Activated CD4-positive, CD25-positive, alpha-beta regulatory T cell treated with anti-CD3 and anti-CD28 coated beads, Interleukin-2, amount 50 U/mL, for 24 hours (primary cell): ENCODE measurements around the gene ADCY10.
"Not testable (repeated sequence)": the region's sequence is repeated elsewhere in the genome, so short reads cannot be mapped to it uniquely, and the experiment has no call there.

Experiments used
- ATAC-seq, 2 donors: fragments of 150-1000 bp; cut with Tn5 transposase; one replicate each; pipeline ENCODE4 v1.10.0; 2021; ENCODE audit warnings: mild to moderate bottlenecking in 1 of 2, moderate library complexity in 1 of 2

The ADCY10 gene

DNA sequence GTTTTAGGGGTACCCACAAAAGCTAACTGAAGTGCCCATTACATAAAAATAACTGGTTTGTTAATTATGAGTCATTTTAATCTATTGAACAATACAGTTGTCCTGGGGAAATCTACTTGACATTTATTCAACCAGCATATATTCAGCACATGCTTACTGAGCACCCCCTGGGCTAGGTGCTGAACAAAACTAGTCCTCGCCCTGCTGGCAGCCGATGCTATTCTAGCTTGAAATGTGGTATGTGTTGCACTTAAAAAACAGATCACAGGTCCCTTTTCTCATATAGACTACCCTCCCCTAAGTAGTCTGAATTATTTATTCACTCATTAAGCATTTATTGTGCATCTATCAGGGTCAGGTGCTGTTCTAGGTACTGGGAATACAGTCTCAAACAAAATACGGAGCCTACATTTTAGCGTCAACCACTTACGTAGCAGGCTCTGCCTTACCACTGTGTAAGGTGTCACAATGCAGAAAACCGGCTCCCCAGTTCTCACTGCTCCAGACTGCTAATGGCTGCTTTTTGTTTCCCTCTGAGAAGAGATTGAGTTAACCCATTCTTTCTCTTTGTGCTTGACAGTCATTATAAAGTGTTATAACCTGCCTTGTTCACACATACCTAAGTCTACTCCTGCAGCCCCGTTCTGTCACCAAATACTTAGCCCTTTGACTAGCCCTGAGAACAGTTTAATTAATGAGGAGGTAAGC lies 57.1 kb downstream of the ADCY10 start:
- ATAC-seq: no peak

DNA sequence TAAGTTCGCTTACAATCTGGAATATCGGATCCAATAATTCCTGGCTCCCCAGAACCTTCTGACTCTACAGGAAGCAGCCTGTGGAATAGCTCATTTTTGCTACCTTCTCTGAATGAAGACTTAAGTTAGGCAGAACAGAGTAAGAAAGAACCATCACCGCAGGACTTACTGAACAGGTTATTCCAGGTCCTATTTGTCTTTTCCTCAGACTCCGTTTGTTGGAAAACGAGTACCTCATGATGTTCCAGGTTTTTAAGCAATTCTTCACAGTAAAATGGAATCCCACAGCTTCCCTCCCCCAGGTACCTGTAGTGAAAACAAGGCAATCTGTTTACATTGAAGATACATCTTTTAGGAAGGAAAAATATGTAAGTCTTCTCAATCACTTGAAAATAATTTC lies 59.8 kb downstream of the ADCY10 start:
- no peak for ATAC-seq

DNA sequence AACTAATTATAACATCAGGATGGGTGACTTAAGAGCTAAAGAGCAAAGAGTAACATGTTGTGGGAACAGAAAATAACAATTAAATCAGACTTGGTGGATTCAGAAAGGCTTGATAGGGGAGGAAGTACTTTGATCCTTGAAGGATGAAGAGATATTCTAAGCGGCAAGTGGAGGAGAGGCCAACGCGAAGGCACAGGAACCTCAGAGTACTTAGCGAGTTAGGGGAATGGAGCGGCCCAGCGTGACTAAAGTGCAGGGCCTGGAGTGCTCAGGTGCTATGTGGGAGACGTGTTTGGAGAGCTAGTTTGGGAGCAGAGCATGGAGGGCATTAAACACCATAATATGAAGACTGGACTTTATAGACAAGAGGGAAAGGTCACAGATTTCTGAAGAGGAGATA lies 64.3 kb downstream of the ADCY10 start:
- no peak for ATAC-seq

GRCh38 chr1:167842872-167843271 lies 71.1 kb downstream of the ADCY10 start:
- no peak for ATAC-seq

DNA sequence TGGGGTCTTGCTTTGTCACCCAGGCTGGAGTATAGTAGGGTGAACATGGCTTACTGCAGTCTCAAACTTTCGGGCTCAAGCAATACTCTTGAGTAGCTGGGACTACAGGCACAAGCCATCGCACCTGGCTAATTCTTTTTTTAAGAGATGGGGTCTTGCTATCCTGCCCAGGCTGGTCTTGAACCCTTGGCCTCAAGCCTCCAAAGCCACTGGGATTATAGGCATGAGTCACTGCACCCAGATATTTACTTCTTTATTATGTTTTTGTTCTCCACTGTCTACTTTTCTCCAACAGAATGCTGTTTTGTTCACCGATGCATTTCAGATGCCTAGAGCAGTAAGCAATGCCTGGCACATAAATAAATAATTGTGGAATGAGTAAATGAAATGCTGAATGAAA lies 72.4 kb downstream of the ADCY10 start:
- ATAC-seq: no peak

DNA sequence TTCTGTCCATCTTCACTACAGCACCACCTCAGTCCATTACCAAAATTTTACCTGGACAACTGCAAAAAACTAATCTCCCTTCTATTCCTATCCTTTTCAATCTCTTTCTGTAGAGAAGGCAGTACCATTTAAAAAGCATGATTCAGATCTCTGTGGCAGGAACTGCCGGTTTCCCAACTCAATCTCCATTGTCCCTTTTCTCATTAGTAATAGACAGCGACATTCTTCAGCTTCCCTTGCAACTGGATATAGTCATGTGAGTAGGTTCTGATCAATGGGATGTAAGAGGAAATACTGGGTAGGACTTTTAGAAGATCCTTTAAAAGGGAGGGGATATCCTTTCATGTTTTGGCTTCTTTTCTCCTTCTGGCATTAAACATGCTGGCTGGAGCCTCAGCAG lies 74.9 kb downstream of the ADCY10 start:
- no peak for ATAC-seq

- no peak for ATAC-seq
Observed at GRCh38 chr1:167837326-167837725, 76.6 kb downstream of the ADCY10 start.

DNA sequence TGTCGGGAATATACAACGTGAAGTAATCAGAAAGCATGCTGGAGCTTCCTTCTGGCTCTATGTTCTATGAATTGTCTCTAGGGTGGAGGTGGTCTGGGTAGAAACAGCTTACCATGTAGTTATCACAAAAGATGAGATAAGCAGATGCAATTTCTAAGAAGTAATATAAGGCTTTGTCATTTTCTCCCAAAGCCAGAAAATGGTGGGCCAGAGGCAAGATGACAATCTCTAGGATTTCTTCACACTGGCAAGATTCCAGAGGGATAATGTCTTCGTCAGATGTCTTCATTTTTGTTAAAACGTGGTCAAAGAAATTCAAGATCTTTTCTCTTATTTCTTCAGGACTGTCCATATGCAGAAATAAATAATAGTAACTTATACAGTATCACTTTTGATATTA lies 77.7 kb downstream of the ADCY10 start:
- no peak for ATAC-seq

GRCh38 chr1:167833904-167834303 lies 80.0 kb downstream of the ADCY10 start:
- ATAC-seq: no peak

DNA sequence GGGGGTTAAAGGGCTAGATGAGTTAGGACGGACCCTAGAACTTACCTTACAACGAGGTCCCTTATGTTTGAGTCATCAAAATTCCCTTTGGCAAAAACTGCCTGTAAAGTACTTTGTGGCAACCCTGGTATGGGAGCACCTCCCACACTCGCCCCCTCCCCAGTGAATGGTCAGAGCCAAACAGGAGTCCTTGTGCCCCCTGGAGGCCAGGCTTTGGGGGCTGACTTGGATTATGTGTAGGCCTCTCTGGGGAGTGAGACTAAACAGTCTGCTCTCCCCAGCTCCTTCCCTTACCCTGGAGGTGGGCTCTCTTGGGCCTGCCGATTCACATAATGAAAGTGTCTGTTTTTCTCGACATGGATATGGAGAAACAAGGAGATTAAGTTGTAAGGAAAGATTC lies 81.2 kb downstream of the ADCY10 start:
- ATAC-seq: no peak

DNA sequence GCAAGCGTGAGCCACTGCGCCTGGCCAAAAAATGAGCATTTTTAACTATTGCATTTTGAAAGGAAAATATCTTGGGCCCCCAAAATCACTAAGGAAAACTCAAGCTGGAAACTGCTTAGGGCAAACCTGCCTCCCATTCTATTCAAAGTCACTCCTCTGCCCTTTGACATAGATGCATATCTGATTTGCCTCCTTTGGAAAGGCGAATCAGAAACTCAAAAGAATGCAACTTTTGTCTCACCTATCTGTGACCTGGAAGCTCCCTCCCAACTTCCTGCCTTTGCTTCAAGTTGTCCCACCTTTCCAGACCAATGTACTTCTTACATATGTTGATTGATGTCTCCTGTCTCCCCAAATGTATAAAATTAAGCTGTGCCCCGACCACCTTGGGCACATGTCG lies 83.3 kb downstream of the ADCY10 start:
- not testable (repeated sequence) for ATAC-seq

DNA sequence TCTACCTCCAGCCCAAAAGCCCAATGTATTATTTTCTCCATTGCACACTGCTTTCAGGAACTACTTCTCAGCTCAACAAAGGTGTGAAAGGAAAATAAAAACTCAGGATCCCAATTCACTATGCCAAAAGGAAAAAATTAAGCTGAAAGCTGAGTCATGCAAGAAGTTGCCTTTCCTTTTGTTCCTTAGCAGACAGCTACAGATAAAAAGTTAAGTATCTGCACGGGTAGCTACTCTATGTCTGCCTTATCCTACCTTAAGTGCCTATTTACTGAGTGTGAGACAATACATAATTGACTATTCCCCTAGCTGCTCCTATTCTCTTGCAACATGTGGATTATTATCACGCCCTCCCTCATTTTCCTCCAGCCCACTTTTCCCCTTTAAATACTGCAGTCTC lies 84.1 kb downstream of the ADCY10 start:
- no peak for ATAC-seq

GRCh38 chr1:167826127-167826526 lies 87.8 kb downstream of the ADCY10 start:
- no peak for ATAC-seq

GRCh38 chr1:167825419-167826079 lies 88.4 kb downstream of the ADCY10 start:
- no peak for ATAC-seq

DNA sequence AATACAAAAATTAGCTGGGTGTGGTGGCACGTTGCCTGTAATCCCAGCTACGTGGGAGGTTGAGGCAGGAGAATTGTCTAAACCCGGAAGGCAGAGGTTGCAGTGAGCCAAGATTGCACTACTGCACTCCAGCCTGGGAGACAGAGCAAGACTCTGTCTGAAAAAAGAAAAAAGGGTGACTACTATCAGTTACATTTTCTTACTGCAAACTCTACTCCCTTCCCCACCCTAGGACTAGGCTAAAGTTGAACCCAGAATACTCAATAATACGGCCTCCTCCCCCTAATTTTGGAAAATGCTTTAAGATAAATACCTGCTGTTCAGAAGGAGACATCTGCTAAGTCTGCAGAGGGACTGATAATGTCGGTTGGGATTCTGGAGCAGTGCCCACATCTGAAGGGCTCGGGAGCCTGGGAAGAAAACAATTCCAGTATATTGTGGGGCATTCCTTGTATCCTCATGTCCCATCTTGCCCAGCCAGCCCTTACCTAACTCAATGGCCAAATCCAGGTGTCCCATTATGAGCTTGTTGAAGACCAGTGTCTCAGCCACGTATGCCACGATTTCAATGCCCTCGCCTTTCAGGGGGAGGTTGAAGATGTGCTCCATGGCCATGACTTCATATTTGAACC lies 89.7 kb downstream of the ADCY10 start:
- no peak for ATAC-seq

GRCh38 chr1:167821969-167822685 lies 91.8 kb downstream of the ADCY10 start:
- no peak for ATAC-seq

DNA sequence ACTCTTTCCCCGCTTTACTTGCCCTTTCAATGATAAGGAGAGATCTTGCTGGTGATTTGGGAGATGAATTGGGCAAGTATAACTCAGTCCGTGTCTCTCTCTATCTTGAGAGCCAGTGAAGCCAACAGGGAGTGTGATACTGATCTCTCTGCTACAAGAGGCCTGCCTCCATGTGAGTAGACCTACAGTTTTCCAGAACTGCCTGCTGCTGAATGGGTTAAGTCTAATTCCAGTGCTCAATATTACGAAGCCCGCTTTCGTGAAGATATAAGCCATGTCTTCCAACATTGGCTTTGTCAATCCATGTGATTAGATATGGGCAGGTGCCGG lies 92.6 kb downstream of the ADCY10 start:
- ATAC-seq: no peak

DNA sequence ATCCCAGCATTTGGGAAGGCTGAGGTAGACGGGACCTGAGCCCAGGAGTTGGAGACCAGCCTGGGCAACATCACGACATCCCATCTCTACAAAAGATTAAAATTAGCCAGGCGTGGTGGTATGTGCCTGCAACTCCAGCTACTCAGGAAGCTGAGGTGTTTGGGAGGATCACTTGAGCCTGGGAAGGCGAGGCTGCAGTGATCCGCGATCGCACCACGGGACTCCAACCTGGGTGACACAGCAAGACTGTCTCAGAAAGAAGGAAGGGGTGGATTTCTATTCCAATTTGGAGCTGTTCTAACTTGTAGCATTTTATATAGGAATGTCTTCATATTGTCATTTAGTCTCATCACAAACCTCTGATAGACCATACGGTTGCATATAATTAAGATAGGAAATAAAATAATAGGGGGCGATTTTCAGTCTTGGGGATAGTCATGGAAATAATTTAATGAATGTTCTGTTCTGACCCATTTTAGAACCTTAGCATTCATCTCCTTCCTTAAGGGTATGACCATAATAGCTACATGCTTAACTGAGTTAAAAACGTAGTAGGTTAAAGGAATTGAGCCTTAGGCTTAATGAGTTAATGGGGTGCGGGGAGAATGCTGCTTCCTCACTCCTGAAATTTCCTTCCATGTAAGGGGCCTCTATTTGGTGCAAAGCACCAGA lies 93.1 kb downstream of the ADCY10 start:
- no peak for ATAC-seq

GRCh38 chr1:167819849-167820683 lies 93.9 kb downstream of the ADCY10 start:
- peak; percentile 28 to 62 for ATAC-seq

- ATAC-seq: no peak
Observed at GRCh38 chr1:167815650-167816049, 98.3 kb downstream of the ADCY10 start.

- no peak for ATAC-seq
Observed at GRCh38 chr1:167812972-167813371, 101.0 kb downstream of the ADCY10 start.

- no peak for ATAC-seq
Observed at GRCh38 chr1:167808690-167809089, 105.2 kb downstream of the ADCY10 start.
